ENCODE results near the gene EIF2S2.

Gene EIF2S2

GRCh38 chr20:34105978-34106675 is 5.9 kb downstream of the EIF2S2 start:
- ATAC-seq: no peak
- TF ChIP-seq ISL1 (CRISPR knock-in tag; IDR thresholded peaks at IDR 0.05) (no peak), ZNF70 (CRISPR knock-in tag; IDR thresholded peaks at IDR 0.05) (no peak), RARB (CRISPR knock-in tag; IDR thresholded peaks at IDR 0.05) (no peak), OSR1 (CRISPR knock-in tag; IDR thresholded peaks at IDR 0.05) (no peak), CSDC2 (CRISPR knock-in tag; IDR thresholded peaks at IDR 0.05) (no peak)

GRCh38 chr20:34104059-34104458 is 8.0 kb downstream of the EIF2S2 start:
- ATAC-seq: no peak
- TF ChIP-seq ZNF8 (CRISPR knock-in tag; IDR thresholded peaks at IDR 0.05) (no peak), TOX (CRISPR knock-in tag; IDR thresholded peaks at IDR 0.05; ENCODE audit: borderline replicate concordance) (no peak), BACH2 (CRISPR knock-in tag; IDR thresholded peaks at IDR 0.05; ENCODE audit: borderline replicate concordance) (no peak), CSDC2 (CRISPR knock-in tag; IDR thresholded peaks at IDR 0.05) (no peak), ARNTL (CRISPR knock-in tag; IDR thresholded peaks at IDR 0.05; ENCODE audit: borderline replicate concordance, low read depth) (no peak), SNAI2 (CRISPR knock-in tag; IDR thresholded peaks at IDR 0.05) (no peak), GLIS3 (CRISPR knock-in tag; IDR thresholded peaks at IDR 0.05) (no peak), ZNF70 (CRISPR knock-in tag; IDR thresholded peaks at IDR 0.05) (no peak), ZFP30 (CRISPR knock-in tag; IDR thresholded peaks at IDR 0.05) (no peak), PATZ1 (CRISPR knock-in tag; IDR thresholded peaks at IDR 0.05; ENCODE audit: borderline replicate concordance) (no peak), ISL1 (CRISPR knock-in tag; IDR thresholded peaks at IDR 0.05) (no peak), ZFP3 (CRISPR knock-in tag; IDR thresholded peaks at IDR 0.05) (no peak), POU6F1 (CRISPR knock-in tag; IDR thresholded peaks at IDR 0.05; ENCODE audit: borderline replicate concordance, low read depth) (no peak), OSR1 (CRISPR knock-in tag; IDR thresholded peaks at IDR 0.05) (no peak), CSRNP3 (CRISPR knock-in tag; IDR thresholded peaks at IDR 0.05) (no peak), TSHZ2 (CRISPR knock-in tag; IDR thresholded peaks at IDR 0.05) (no peak), ZNF565 (CRISPR knock-in tag; conservative IDR thresholded peaks at IDR 0.05; ENCODE audit: low read depth) (no peak), ESRRG (CRISPR knock-in tag; IDR thresholded peaks at IDR 0.05) (no peak), TCF4 (CRISPR knock-in tag; IDR thresholded peaks at IDR 0.05; ENCODE audit: borderline replicate concordance) (no peak)

- no peak for TF ChIP-seq PATZ1 (CRISPR knock-in tag; IDR thresholded peaks at IDR 0.05; ENCODE audit: borderline replicate concordance)
- no peak for TF ChIP-seq OSR1 (CRISPR knock-in tag; IDR thresholded peaks at IDR 0.05)
- TF ChIP-seq SNAI2 (CRISPR knock-in tag; IDR thresholded peaks at IDR 0.05): no peak
- no peak for TF ChIP-seq BACH2 (CRISPR knock-in tag; IDR thresholded peaks at IDR 0.05; ENCODE audit: borderline replicate concordance)
- no peak for TF ChIP-seq GLIS3 (CRISPR knock-in tag; IDR thresholded peaks at IDR 0.05)
- no peak for TF ChIP-seq ZNF8 (CRISPR knock-in tag; IDR thresholded peaks at IDR 0.05)
- TF ChIP-seq CSDC2 (CRISPR knock-in tag; IDR thresholded peaks at IDR 0.05): no peak
- no peak for TF ChIP-seq ISL1 (CRISPR knock-in tag; IDR thresholded peaks at IDR 0.05)
- no peak for TF ChIP-seq PPARA (CRISPR knock-in tag; IDR thresholded peaks at IDR 0.05; ENCODE audit: borderline replicate concordance)
- TF ChIP-seq ZNF70 (CRISPR knock-in tag; IDR thresholded peaks at IDR 0.05): no peak
- TF ChIP-seq ZNF565 (CRISPR knock-in tag; conservative IDR thresholded peaks at IDR 0.05; ENCODE audit: low read depth): no peak
- TF ChIP-seq RARB (CRISPR knock-in tag; IDR thresholded peaks at IDR 0.05): no peak
- TF ChIP-seq ESRRG (CRISPR knock-in tag; IDR thresholded peaks at IDR 0.05): no peak
- no peak for TF ChIP-seq CREB5 (CRISPR knock-in tag; IDR thresholded peaks at IDR 0.05; ENCODE audit: low read depth)
- no peak for ATAC-seq
Measured at GRCh38 chr20:34102342-34102741, 9.7 kb downstream of the EIF2S2 start.

Measured in SK-N-SH treated with all-trans-retinoic acid at 6 μM for 48 hours (cell line).